ENCODE measurements around the gene CD36.
"Not testable (repeated sequence)": the region's sequence is repeated elsewhere in the genome, so short reads cannot be mapped to it uniquely, and the experiment has no call there.

Gene CD36

DNA sequence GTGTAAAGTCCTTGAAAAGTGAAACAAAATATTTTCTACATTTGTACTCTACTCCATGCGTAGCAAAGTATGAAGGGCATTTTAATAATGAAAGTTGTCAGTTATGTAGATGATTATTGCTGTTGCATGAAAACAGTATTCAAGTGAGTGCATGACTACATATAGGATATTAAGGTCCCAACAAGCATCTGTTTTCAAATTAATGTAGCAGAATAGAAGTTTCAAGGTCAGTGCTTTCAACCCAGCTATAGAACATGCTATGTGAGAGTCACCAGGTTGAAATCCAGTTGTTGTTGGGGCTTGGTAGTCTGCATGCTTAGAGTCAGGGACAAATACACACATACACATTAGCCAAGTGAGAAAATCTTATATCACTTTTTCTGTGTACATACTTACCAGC lies 14.8 kb downstream of the CD36 start:
- DNase-seq (ENCODE audit: low read depth in 2 of 2), result no peak

GRCh38 chr7:80654887-80655340 lies 16.5 kb downstream of the CD36 start:
- DNase-seq (ENCODE audit: low read depth in 2 of 2), result no peak

DNA sequence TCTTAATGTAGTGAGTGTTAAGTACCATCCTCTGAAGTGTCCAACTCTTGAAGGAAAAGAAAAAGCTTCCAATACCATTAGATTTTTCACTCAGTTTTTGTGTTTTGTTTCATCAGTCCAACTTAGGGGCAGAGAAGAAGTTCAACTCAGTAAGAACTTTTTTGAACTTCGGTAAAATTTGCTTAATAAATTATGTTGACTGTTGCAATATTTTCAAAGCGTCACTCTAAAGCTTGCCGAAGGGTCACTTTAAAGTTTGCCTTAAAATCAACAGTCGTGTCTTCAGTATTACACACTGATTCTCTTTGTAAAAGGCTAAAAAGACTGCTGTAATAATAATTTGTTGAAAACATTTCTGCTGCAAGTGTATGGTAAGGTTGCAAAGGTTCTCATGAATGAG lies 17.6 kb downstream of the CD36 start:
- no peak for DNase-seq (ENCODE audit: low read depth in 2 of 2)

DNA sequence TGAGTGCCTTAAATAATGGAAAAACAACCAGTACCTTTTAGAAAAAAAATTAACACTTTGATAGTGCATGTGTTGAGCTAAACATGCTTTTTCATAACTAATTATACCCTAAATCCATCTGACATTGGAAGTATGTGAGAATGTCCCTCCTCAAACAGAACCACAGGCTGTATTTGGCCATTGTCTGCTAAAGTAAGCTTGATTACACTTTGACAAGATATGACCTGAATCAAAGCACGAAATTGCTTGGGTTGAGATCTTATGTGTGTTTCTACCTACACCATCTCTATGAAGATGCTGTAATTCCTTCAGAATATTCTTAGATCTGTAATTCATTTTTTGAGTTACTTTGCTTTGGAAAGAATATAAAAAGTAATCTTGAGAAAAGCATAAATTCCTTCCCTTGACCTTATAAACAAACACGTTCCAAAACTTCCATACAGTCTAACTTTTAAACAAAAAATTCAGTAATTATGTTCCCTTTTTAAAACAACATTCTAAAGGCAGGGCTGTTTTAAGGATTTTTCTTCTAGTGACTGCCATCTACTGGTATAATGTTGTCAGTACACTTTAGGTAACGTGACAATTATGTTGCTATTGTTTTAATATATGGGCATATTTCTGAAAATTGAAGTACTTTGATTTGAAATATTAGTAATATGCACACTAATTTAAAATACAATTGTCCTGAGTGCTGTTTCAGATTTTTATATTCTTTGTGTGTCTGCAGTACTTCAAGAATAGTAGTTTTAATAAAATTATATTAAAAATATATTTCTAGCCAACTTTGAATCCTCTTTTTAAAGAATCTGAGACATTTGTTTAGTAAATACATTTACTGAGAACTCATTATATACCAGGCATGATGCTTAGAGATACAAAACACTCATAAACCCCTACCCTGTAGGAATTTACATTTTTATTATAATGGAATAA lies 20.9 kb downstream of the CD36 start:
- no peak for DNase-seq (ENCODE audit: low read depth in 2 of 2)

GRCh38 chr7:80660939-80661338 lies 22.5 kb downstream of the CD36 start:
- DNase-seq (ENCODE audit: low read depth in 2 of 2), result no peak

DNA sequence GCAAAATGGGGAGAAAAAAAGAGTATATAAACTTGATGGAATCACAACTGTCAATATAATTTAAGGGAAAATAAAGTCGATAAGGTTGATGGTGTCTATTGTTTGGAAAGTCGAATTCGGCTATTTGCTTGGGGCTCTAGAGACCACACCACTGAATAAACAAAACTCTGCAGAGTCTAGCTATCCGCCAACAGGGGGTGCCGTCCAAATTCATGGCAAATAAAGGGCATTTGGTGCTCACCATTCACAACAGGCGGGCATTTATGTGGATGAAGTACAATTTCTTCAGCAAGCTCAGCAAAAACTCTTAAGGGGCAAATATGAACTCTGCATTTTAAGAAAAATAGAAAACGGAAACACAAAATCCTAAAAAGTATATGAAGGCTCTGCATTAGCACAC lies 23.3 kb downstream of the CD36 start:
- DNase-seq (ENCODE audit: low read depth in 2 of 2), result no peak

GRCh38 chr7:80662252-80662651 lies 23.8 kb downstream of the CD36 start:
- no peak for DNase-seq (ENCODE audit: low read depth in 2 of 2)

GRCh38 chr7:80665526-80665925 lies 27.1 kb downstream of the CD36 start:
- DNase-seq (ENCODE audit: low read depth in 2 of 2), result no peak

GRCh38 chr7:80666376-80666775 lies 27.9 kb downstream of the CD36 start:
- no peak for DNase-seq (ENCODE audit: low read depth in 2 of 2)

- DNase-seq (ENCODE audit: low read depth in 2 of 2), result not testable (repeated sequence)
These were observed 30.9 kb downstream of the CD36 start for GRCh38 chr7:80669367-80669766.

GRCh38 chr7:80671744-80672143 lies 33.3 kb downstream of the CD36 start:
- no peak for DNase-seq (ENCODE audit: low read depth in 2 of 2)

DNA sequence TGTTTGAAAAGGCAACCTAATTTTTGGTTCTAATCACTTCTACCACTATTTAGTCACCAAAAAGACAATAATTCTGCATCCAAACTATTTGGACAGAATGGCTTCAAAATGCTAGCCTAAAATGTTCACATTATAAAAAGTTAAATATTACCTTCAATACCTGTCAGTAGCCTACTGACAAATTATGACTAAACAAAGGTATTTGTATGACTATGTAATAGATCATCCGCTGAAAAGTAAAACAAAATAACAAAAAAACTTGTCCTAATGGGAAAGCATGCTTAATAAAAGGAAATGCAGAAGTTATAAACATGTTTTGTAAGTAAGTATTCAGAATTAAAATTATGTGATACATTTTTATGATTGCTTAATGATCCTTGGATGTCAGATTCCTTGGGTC lies 36.6 kb downstream of the CD36 start:
- no peak for DNase-seq (ENCODE audit: low read depth in 2 of 2)

DNA sequence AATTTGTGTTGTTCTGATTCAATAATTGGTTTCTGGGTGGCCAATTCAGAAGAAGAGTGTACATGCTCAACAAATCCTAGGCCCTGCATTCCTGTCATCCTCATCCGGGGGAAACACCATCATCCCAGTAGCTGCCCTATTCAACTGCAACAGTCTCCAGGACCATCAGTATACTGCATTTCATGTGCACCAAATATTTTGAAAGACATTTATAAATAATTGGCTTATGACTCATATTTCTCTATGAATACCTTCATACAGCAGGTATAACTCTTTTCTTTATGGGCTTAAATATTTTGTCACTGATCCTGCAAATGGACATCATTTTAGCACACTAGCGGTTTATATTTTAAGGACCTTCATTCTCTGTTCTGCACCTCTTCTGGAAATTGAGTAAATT lies 38.0 kb downstream of the CD36 start:
- DNase-seq (ENCODE audit: low read depth in 2 of 2), result no peak

DNA sequence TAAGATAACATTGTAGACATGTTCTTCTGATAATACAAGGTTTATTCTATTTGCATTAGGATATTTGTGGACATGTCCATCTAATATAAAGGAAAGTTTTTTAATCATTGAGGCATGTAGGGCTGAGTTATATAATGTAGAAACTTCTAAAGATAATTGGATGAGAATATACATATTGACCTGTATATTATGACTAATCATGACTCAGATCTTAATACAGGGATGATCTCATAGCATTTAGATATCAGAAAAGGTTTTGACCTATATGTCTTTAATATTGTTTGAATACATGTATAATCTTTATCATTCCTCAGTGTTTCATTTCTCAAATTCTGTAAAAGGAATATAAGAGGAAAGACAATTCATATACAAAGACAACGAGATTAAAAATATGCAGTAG lies 39.2 kb downstream of the CD36 start:
- DNase-seq (ENCODE audit: low read depth in 2 of 2), result no peak

DNA sequence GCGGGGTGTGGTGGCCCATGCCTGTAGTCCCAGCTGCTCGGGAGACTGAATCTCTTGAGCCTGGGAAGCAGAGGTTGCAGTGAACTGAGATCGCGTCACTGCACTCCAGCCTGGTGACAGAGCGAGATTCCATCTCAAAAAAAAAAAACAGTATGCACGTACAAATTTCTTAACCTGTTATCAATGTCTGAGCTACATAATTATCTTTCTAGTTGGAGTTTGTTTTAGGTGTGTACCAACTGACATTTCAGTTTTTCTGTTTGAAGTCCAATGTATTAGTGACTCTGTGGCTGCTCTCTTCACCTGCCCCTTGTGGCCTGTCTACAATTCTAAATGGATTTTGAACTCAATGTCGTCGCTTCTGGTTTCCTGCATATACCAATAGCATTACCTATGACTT lies 40.3 kb downstream of the CD36 start:
- DNase-seq (ENCODE audit: low read depth in 2 of 2), result no peak

DNA sequence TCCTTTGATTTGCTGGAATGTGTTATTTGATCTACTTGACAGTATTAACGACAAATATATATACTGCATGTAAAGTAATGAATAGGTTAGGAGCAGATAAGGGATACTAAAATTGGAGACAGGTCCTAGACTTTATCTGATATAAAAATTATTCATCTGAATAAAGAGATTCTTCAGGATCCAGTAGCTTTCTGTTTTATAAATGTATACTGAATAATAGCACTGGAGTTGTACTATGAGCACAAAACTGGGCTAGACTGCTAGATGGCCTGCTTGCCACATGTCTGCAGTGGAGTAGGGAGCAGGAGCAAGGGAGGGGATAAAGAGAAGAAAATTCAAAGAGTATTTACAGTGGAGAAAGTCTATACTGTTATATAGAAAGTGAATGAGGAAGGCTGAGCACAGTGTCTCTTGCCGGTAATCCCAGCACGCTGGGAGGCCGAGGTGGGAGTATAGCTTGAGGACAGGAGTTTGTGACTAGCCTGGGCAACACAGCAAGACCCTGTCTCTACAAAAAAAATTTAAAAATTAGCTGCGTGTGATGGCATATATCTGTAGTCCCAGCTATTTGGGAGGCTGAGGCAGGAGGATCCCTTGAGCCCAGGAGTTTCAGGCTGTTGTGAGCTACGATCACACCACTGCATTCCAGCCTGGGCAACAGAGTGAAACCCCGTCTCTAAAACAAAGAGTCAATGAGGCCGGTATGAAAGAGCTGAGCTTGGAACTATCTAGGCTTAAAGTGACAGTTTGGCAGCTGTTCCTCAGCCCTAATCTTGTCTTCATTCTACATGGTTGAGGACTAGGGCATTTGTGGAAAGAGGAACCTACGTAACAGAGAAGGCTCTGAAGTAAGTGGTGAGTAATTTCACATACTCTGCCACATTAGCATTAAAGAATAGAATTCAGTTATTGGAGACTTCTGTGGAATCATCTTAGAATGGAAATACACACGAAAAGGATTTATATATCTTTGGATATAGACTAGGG lies 41.8 kb downstream of the CD36 start:
- DNase-seq (ENCODE audit: low read depth in 2 of 2), result no peak

DNA sequence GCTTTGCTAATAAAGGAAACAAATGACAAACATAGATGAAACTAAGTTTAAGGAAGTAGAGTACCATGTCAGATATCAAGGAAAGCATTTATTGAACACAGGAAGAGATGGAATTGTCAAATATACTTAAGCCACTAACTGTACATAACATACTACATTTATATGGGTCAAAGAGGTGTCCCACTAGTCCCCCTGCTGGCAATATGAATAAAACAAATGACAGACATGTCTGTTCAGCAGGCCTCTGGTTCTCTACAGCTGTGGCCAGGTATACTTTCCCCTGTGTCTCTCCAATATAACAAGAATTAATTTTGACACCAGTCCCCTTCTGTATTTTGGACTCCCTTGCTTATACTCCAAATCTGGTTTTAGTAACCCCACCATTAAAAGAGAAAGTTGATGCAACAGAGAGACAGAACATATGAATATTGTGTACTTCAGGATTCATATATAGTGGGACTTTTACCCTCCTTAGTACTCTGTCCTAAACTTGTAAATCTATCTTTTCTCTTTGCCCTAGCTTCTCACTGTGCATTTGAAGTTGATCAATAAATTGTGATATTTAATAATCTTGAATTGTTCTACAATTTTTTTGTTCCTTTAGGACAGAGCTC lies 42.9 kb downstream of the CD36 start:
- DNase-seq (ENCODE audit: low read depth in 2 of 2), result no peak

GRCh38 chr7:80682744-80683143 lies 44.3 kb downstream of the CD36 start:
- DNase-seq (ENCODE audit: low read depth in 2 of 2), result no peak

GRCh38 chr7:80686576-80686975 lies 48.1 kb downstream of the CD36 start:
- no peak for DNase-seq (ENCODE audit: low read depth in 2 of 2)

- DNase-seq (ENCODE audit: low read depth in 2 of 2), result no peak
These were observed 60.7 kb downstream of the CD36 start for GRCh38 chr7:80699045-80699638.

DNA sequence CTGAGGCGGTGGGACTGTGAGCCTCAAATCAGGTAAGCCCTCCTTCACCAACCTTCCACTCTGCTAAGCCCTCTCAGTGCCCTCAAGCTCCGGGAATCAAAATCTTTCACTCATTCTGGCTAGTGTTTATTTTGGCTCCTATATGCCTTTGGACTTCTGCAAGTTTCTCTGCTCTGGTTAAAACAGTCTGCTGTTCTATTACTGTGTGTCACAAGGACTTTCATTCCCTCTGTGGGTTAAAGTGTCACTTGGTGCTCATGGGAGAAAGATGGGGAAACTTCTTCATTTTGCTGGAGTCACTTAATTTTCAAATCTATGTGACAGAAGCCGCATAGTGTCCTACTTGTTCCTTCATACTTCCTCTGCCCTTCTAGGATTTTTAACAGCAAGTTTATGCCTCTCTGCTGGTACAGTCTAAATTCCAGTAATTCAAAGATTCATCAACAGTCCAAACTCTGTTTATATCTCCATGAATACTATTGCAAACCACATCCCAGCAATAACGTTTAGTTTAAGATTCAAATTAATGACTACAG lies 61.3 kb downstream of the CD36 start:
- no peak for DNase-seq (ENCODE audit: low read depth in 2 of 2)
